Liver (tissue), 9 donors: ENCODE data around the gene NEK11. TPM values are rescaled to one million over a fixed set of nuclear protein-coding genes. Genes with fewer than 3 reads are reported as not detected.

Source experiments
- DNase-seq: peaks from one replicate; pipeline ENCODE4 v3.0.0-alpha.2; 2017; ENCODE audit warnings: low spot score
- H3K27ac ChIP-seq, 2 donors: one replicate each; pipeline ENCODE4 v1.7.0; 2013; ENCODE audit warnings: inconsistent platforms in 2 of 2, low read length in 2 of 2, control low read depth in 1 of 2, low read depth in 1 of 2, mild to moderate bottlenecking in 1 of 2
- H3K27me3 ChIP-seq, 4 donors: one replicate each; pipeline versions ENCODE4 v1.6.1 to v1.7.0; 2013; ENCODE audit warnings: low read length in 3 of 4, inconsistent platforms in 1 of 4, mild to moderate bottlenecking in 1 of 4, moderate library complexity in 1 of 4; ENCODE audit not compliant: control insufficient read depth in 4 of 4, insufficient read depth in 4 of 4
- H3K36me3 ChIP-seq, 4 donors: one replicate each; pipeline versions ENCODE4 v1.6.1 to v1.7.0; 2013; ENCODE audit warnings: low read length in 3 of 4, mild to moderate bottlenecking in 3 of 4, low read depth in 1 of 4, moderate library complexity in 1 of 4; ENCODE audit not compliant: control insufficient read depth in 4 of 4, insufficient read depth in 3 of 4
- H3K4me1 ChIP-seq, 4 donors: one replicate each; pipeline versions ENCODE4 v1.6.1 to v1.7.0; 2013; ENCODE audit warnings: low read length in 3 of 4, mild to moderate bottlenecking in 3 of 4, moderate library complexity in 1 of 4; ENCODE audit not compliant: control insufficient read depth in 4 of 4, insufficient read depth in 4 of 4
- H3K4me3 ChIP-seq, 3 donors: one replicate each; pipeline versions ENCODE4 v1.6.1 to v1.7.0; 2013; ENCODE audit warnings: low read length in 3 of 3, control low read depth in 1 of 3, low read depth in 1 of 3, mild to moderate bottlenecking in 1 of 3
- H3K9ac ChIP-seq, 2 donors: one replicate each; pipeline ENCODE4 v1.7.0; 2013; ENCODE audit warnings: low read length in 2 of 2, mild to moderate bottlenecking in 2 of 2, moderate library complexity in 2 of 2, control low read depth in 1 of 2, low read depth in 1 of 2
- H3K9me3 ChIP-seq, 4 donors: one replicate each; pipeline versions ENCODE4 v1.6.1 to v1.7.0; 2013; ENCODE audit warnings: low read length in 3 of 4; ENCODE audit not compliant: control insufficient read depth in 4 of 4
- EGR1 ChIP-seq, 2 donors: IDR thresholded peaks; 2 replicates each; pipeline ENCODE4 v1.6.1; 2016 to 2018; ENCODE audit warnings: antibody characterized with exemption in 2 of 2, low read depth in 2 of 2
- FOXA1 ChIP-seq: IDR thresholded peaks from 2 replicates; pipeline ENCODE4 v1.6.1; 2016; ENCODE audit warnings: antibody characterized with exemption
- FOXA2 ChIP-seq: IDR thresholded peaks from 2 replicates; pipeline ENCODE4 v1.6.1; 2016; ENCODE audit warnings: antibody characterized with exemption
- GABPA ChIP-seq, 2 donors: IDR thresholded peaks in 1 of 2; conservative IDR thresholded peaks in 1 of 2; 2 replicates each; pipeline ENCODE4 v1.6.1; 2016; ENCODE audit warnings: antibody characterized with exemption in 2 of 2, mild to moderate bottlenecking in 1 of 2, moderate library complexity in 1 of 2
- HNF4A ChIP-seq, 2 donors: conservative IDR thresholded peaks; 2 replicates each; pipeline ENCODE4 v1.6.1; 2016; ENCODE audit warnings: antibody characterized with exemption in 2 of 2, mild to moderate bottlenecking in 2 of 2
- HNF4G ChIP-seq: IDR thresholded peaks from 2 replicates; pipeline ENCODE4 v1.6.1; 2016; ENCODE audit warnings: antibody characterized with exemption
- JUND ChIP-seq, 2 donors: IDR thresholded peaks; 2 replicates each; pipeline ENCODE4 v1.6.1; 2016; ENCODE audit warnings: antibody characterized with exemption in 2 of 2
- NR2F2 ChIP-seq: IDR thresholded peaks from 2 replicates; pipeline ENCODE4 v1.6.1; 2016; ENCODE audit warnings: antibody characterized with exemption
- RAD21 ChIP-seq, 2 donors: IDR thresholded peaks; 2 replicates each; pipeline ENCODE4 v1.6.1; 2016; ENCODE audit warnings: antibody characterized with exemption in 2 of 2, mild to moderate bottlenecking in 2 of 2
- RXRA ChIP-seq, 2 donors: IDR thresholded peaks; 2 replicates each; pipeline ENCODE4 v1.6.1; 2017 to 2018; ENCODE audit warnings: antibody characterized with exemption in 2 of 2, mild to moderate bottlenecking in 1 of 2
- SP1 ChIP-seq: IDR thresholded peaks from 2 replicates; pipeline ENCODE4 v1.6.1; 2018; ENCODE audit warnings: antibody characterized with exemption, mild to moderate bottlenecking
- TAF1 ChIP-seq: conservative IDR thresholded peaks from 2 replicates; pipeline ENCODE4 v1.6.1; 2016; ENCODE audit warnings: antibody characterized with exemption, mild to moderate bottlenecking
- YY1 ChIP-seq: IDR thresholded peaks from 2 replicates; pipeline ENCODE4 v1.6.1; 2016; ENCODE audit warnings: antibody characterized with exemption, mild to moderate bottlenecking
- WGBS: extraction: QIAGEN DNeasy Blood & Tissue Kit; methylation state at CpG from one replicate; pipeline ENCODE4 v1.1.7; 2013; 5-methylcytosine and 5-hydroxymethylcytosine counted together
- polyA plus RNA-seq, 2 donors: library from polyadenylated mRNA; stranded (reverse) in 1 of 2; unstranded in 1 of 2; fragments of 200-250 nt in 1 of 2; fragments of >200 nt in 1 of 2; fragmentation: Nextera tagmentation in 1 of 2; extraction: Ambion mirVana in 1 of 2; gene quantifications; one replicate each; pipeline versions ENCODE4 v1.2.1 to v1.2.3, GENCODE V29; 2013 to 2015
- total RNA-seq, 2 donors: library from RNA; depleted of rRNA; stranded (reverse); fragments of >200 nt; gene quantifications; one replicate each; pipeline ENCODE4 v1.2.3, GENCODE V29; 2014
- TF ChIP-seq, protein P1 (sequence below): IDR thresholded peaks from 2 replicates; pipeline ENCODE4 v1.6.1; 2016; ENCODE audit warnings: antibody characterized with exemption
- TF ChIP-seq, protein P2 (sequence below): IDR thresholded peaks from 2 replicates; pipeline ENCODE4 v1.6.1; 2016; ENCODE audit warnings: antibody characterized with exemption
- TF ChIP-seq, protein P3 (sequence below): fragments of 150-350 bp; IDR thresholded peaks from 2 replicates; pipeline ENCODE4 v1.5.1; 2017; ENCODE audit warnings: improper control_type of control experiment, low read depth, low read length; ENCODE audit not compliant: missing input control
- TF ChIP-seq, protein P4 (sequence below): IDR thresholded peaks from 2 replicates; pipeline ENCODE4 v1.6.1; 2016; ENCODE audit warnings: antibody characterized with exemption, mild to moderate bottlenecking
- TF ChIP-seq, protein P5 (sequence below): IDR thresholded peaks from 2 replicates; pipeline ENCODE4 v1.6.1; 2016; ENCODE audit warnings: antibody characterized with exemption
- donor health status: healthy.
- donor health status: healthy.
- donor health status: healthy.
- donor health status: healthy.
- donor health status: healthy.

The NEK11 gene
- total and polyA plus RNA-seq, 4 donors, result 0.35 to 0.92 (median 0.69) TPM

DNA sequence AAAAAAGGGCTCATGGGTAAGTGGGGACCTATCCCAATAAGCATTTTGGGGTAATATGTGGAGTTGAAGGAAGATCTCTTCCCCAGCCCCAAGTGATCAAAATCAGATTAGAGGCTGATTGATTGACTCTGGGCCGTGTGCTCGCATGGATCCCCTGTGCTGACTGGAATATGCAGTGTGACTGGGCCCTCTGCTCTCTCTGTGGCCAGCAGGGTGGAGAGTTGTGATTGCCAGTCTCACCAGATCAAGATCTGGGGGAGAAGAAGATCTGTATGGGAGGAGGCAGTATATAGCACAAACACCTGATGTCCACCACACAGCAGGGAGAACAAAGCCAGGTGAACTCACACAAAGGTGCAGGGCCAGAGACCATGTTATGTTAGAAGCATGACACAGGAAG is 363.7 kb downstream of the NEK11 start:
- Histone ChIP-seq H3K36me3 (peaks cover 0 to 2% (median 0%) of the 10 kb centered on the region in 4 donors), H3K27me3 (no peaks in the 10 kb centered on the region), H3K4me3 (no peak overlapping the region), H3K4me1 (peaks cover 6 to 14% (median 11%) of the 10 kb centered on the region in 4 donors), H3K9me3 (peaks cover 0 to 4% (median 0%) of the 10 kb centered on the region in 4 donors), H3K9ac (no peak overlapping the region), H3K27ac (no peak overlapping the region)
- 91% methylated on average over 2 of the region's 2 CpGs for WGBS
- DNase-seq, result no peak
- TF ChIP-seq, protein P1, sequence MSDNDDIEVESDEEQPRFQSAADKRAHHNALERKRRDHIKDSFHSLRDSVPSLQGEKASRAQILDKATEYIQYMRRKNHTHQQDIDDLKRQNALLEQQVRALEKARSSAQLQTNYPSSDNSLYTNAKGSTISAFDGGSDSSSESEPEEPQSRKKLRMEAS, result no peak
- no peak for TF ChIP-seq NR2F2
- TF ChIP-seq EGR1 (IDR thresholded peaks at IDR 0.05; ENCODE audit: low read depth in 2 of 2), result no peak
- TF ChIP-seq JUND (IDR thresholded peaks at IDR 0.05), result no peak
- TF ChIP-seq, protein P2, sequence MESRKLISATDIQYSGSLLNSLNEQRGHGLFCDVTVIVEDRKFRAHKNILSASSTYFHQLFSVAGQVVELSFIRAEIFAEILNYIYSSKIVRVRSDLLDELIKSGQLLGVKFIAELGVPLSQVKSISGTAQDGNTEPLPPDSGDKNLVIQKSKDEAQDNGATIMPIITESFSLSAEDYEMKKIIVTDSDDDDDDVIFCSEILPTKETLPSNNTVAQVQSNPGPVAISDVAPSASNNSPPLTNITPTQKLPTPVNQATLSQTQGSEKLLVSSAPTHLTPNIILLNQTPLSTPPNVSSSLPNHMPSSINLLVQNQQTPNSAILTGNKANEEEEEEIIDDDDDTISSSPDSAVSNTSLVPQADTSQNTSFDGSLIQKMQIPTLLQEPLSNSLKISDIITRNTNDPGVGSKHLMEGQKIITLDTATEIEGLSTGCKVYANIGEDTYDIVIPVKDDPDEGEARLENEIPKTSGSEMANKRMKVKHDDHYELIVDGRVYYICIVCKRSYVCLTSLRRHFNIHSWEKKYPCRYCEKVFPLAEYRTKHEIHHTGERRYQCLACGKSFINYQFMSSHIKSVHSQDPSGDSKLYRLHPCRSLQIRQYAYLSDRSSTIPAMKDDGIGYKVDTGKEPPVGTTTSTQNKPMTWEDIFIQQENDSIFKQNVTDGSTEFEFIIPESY, result no peak
- no peak for TF ChIP-seq SP1
- TF ChIP-seq HNF4G, result no peak
- TF ChIP-seq HNF4A (conservative IDR thresholded peaks at IDR 0.05), result no peak
- TF ChIP-seq GABPA (IDR thresholded peaks at IDR 0.05 in 1 of 2, conservative IDR thresholded peaks at IDR 0.05 in 1 of 2), result no peak
- TF ChIP-seq RAD21 (IDR thresholded peaks at IDR 0.05), result no peak
- TF ChIP-seq YY1, result no peak
- TF ChIP-seq TAF1, result no peak
- TF ChIP-seq FOXA1, result no peak
- TF ChIP-seq RXRA (IDR thresholded peaks at IDR 0.05), result no peak
- TF ChIP-seq, protein P3, sequence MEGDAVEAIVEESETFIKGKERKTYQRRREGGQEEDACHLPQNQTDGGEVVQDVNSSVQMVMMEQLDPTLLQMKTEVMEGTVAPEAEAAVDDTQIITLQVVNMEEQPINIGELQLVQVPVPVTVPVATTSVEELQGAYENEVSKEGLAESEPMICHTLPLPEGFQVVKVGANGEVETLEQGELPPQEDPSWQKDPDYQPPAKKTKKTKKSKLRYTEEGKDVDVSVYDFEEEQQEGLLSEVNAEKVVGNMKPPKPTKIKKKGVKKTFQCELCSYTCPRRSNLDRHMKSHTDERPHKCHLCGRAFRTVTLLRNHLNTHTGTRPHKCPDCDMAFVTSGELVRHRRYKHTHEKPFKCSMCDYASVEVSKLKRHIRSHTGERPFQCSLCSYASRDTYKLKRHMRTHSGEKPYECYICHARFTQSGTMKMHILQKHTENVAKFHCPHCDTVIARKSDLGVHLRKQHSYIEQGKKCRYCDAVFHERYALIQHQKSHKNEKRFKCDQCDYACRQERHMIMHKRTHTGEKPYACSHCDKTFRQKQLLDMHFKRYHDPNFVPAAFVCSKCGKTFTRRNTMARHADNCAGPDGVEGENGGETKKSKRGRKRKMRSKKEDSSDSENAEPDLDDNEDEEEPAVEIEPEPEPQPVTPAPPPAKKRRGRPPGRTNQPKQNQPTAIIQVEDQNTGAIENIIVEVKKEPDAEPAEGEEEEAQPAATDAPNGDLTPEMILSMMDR, result no peak
- TF ChIP-seq FOXA2, result no peak
- TF ChIP-seq, protein P4, sequence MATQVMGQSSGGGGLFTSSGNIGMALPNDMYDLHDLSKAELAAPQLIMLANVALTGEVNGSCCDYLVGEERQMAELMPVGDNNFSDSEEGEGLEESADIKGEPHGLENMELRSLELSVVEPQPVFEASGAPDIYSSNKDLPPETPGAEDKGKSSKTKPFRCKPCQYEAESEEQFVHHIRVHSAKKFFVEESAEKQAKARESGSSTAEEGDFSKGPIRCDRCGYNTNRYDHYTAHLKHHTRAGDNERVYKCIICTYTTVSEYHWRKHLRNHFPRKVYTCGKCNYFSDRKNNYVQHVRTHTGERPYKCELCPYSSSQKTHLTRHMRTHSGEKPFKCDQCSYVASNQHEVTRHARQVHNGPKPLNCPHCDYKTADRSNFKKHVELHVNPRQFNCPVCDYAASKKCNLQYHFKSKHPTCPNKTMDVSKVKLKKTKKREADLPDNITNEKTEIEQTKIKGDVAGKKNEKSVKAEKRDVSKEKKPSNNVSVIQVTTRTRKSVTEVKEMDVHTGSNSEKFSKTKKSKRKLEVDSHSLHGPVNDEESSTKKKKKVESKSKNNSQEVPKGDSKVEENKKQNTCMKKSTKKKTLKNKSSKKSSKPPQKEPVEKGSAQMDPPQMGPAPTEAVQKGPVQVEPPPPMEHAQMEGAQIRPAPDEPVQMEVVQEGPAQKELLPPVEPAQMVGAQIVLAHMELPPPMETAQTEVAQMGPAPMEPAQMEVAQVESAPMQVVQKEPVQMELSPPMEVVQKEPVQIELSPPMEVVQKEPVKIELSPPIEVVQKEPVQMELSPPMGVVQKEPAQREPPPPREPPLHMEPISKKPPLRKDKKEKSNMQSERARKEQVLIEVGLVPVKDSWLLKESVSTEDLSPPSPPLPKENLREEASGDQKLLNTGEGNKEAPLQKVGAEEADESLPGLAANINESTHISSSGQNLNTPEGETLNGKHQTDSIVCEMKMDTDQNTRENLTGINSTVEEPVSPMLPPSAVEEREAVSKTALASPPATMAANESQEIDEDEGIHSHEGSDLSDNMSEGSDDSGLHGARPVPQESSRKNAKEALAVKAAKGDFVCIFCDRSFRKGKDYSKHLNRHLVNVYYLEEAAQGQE, result no peak
- TF ChIP-seq, protein P5, sequence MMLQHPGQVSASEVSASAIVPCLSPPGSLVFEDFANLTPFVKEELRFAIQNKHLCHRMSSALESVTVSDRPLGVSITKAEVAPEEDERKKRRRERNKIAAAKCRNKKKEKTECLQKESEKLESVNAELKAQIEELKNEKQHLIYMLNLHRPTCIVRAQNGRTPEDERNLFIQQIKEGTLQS, result no peak
